Posterior cingulate gyrus (tissue), 11 donors: ENCODE results near the gene FMO2.
A peak's percentile ranks its signal among the peaks of the same experiment; 100 is the strongest.

Source experiments
- DNase-seq, 10 donors: peaks; one replicate each; pipeline versions ENCODE4 v3.0.0 to v3.0.0-alpha.2; 2020 to 2021; ENCODE audit warnings: mixed read lengths in 3 of 10
- intact Hi-C: fragments of 100-400 bp; cut with DNase I; formaldehyde crosslinking; loops from one replicate; pipeline ENCODE4 v1.15.1; 2023

FMO2 gene

DNA sequence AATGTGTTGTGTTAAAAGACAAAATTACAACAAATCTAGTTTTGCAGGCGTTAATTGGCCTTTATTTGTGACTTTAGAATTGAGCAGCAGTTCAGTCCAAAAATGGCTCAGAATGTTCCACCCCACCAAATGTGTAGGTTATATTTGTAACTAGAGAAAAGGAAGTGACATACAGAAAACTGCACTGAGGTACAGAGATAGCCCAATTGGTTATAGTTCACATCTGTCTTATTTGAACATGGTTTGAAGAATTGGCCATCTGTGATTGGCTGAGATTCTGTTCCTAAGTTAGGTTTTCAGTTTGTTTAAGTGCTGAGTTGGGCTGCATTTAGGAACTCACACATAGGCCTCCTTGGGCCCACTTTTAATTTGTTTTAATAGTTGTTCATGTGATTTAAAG lies 12.0 kb upstream of the FMO2 start:
- no peak for DNase-seq
- intact Hi-C loops, result no loop called here

DNA sequence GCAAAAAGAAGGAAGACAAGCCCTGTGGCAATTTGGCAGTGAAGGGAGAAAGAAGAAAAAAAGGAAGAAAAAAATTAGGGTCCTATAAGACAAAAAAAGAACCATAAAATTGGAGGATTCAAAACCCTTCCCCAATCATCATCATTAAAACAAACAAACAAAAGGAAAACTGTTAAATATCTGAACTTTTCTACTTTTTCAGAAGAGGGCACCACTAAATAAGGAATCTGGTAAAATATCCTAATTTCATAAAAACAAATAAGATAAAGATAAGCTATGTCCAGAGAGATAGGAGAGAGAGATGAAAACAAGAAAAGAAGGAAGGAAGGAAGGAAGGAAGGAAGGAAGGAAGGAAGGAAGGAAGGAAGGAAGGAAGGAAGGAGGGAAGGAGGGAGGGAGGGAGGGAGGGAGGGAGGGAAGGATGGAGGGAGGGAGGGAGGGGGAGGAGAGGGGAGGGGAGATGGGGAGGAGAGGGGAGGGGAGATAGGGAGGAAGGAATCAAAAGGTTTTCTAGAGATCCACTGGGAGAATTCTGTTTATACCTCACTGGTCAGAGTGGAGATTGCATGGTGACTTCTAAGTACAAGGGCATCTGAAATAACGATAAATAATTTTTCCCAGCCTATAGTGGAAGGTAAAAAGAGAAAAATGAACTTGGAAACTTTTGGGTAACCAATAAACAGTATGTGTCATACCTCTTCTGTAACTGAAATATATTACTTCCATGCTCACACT lies 10.4 kb upstream of the FMO2 start:
- DNase-seq, result no peak
- intact Hi-C loops, result no loop called here

GRCh38 chr1:171177261-171177660 lies 7.8 kb upstream of the FMO2 start:
- DNase-seq, result no peak
- intact Hi-C loops, result no loop called here

GRCh38 chr1:171179318-171180227 lies 5.5 kb upstream of the FMO2 start:
- no peak for DNase-seq
- intact Hi-C loops, result no loop called here

DNA sequence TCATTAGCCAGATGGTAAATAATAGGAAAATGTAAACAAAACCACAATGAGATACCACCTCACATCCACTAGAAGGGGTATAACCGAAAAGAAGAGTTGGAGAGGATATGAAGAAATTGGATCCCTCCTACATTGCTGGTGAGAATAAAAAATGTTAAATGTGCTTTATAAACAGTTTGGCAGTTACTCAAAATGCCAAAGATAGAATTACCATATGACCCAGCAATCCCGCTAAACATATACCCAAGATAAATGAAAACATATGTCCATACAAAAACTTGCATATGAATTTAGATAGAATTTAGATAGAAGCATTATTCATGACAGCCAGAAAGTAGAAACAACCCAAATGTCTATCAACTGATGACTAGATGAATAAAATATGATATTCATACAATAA lies 4.4 kb upstream of the FMO2 start:
- intact Hi-C loops, result no loop called here
- no peak for DNase-seq

DNA sequence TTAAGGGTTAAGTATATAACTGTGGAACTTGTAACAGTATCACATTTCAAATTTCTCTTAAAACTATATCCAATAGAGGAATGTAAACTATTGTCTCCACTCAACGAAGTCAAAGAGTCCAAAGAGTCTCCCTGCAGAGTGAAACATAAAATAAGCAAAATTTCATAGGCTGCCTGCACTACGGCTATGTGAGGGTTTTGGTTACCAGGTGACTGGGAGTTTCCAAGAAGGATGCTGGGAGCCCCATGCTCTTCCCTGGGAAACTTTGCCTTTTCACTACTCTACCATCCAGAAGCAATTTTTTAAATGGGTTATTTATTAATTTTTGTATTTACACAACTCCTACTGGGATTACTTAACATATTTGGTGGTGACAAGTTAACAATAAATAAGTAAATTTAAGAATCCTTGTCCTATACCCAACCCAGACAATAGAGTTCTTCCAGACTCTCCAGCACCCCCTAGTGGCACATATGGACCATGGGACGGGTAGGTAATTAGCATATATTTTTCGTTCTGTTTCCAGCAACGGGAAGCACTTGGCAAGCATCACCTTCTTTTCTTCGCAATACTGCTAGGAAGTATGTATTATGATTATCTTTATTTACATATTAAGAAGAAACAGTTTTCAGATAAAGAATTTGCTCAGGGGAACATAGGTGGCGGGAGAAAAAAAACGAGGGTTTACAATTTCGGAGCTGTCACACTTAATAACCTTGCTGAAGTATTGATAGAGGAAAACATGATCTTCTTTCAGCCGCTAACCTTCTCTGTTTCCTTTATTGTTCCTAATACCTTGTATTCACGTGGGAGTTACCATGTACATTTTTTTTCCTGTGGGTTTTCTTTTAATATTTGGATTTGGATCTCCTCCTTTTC lies 3.5 kb downstream of the FMO2 start:
- intact Hi-C loops, result no loop called here
- peak in 4 of 10 donors; percentile 9 to 36 (median 20) for DNase-seq

DNA sequence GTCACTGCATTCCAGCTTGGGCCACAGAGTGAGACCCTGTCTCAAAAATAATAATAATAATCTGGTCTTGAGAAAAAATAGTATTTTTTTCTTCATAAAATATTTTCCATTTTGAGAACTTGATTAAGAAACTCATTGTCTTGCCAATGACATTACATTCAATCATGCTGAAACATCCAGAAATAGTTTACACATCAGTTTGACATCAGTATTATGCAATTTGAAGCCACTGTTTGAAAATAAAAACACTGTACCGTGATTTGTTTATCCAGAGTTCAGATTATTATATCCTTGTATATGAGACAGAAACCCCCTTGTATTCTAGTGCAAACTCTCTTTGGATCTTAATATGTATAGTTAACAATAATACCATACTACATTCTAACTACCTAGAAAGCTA lies 6.9 kb downstream of the FMO2 start:
- intact Hi-C loops, result no loop called here
- DNase-seq, result no peak

DNA sequence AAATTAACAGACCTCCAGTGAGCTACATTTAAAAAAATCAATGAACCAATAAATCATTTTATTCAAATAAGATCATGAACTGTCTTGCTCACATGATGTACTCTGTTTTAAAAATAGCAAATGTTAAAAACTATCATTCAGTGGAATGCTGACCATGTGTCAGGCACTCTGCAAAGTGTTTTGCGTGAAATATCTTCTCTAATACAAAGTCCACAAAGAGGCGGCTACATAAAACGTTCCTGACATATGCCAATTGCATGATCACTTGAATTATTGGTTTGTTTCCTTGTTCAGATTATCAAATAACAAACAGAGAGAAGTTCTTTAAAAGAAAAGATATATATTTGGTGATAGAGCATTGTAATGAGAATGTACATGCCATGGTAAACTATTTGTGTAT lies 10.7 kb downstream of the FMO2 start:
- intact Hi-C loops, result no loop called here
- no peak for DNase-seq

DNA sequence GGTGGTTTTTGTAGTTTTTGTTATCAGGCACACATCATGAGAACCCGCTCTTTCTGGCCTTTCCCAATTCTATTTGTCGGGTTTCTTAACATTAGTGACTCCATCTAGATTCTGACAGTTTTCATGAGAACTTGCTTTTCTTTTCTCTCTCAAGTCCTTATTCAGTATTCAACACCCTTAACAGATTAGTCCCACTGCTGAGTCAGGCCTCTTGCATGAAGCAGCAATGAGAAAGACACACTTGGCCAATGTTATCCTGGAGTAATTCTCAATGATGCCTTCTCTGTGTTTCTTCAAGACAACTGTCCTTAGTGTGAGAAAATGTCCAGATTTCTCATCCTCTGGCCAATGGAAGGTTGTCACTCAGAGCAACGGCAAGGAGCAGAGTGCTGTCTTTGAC lies 11.3 kb downstream of the FMO2 start:
- intact Hi-C loops, result no loop called here
- no peak for DNase-seq

DNA sequence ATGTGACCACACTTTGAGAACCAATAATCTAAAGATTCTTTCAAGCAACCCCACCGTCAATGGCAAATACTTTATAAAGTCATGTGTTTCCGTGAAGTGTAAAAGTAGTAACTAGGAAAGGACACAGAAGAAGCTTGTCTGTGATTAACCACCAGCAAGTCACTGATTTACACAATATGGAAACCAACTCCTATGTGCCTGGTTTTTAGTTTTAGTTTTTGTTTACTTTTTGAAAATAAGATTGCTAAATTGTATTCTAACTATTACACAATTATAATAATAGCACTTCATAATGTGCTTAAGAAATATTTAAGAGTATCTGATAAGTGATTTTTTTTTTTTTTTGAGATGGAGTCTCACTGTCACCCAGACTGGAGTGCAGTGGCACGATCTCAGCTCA lies 13.0 kb downstream of the FMO2 start:
- intact Hi-C loops, result no loop called here
- no peak for DNase-seq

DNA sequence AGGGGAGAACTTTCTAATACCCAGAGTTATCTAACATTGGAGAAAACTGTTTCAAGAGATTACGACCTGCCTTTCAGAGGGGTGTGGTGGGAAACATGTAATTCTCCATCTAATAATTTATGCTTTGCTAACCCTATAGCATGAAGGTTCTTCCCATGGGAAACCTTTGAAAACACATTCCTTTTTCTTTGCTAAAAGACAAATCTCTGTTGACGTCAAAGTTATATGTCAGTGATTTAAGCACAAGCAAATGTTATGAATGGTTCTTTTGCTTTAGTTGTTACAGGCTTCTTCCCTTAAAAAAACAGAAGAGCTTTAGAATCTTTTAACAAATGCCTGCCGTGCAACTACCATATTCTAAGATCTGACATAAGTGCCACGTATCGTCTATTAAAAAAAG lies 19.2 kb downstream of the FMO2 start:
- intact Hi-C loops, result no loop called here
- DNase-seq, result no peak

GRCh38 chr1:171206204-171206977 lies 21.3 kb downstream of the FMO2 start:
- no peak for DNase-seq
- intact Hi-C loops, result no loop called here

DNA sequence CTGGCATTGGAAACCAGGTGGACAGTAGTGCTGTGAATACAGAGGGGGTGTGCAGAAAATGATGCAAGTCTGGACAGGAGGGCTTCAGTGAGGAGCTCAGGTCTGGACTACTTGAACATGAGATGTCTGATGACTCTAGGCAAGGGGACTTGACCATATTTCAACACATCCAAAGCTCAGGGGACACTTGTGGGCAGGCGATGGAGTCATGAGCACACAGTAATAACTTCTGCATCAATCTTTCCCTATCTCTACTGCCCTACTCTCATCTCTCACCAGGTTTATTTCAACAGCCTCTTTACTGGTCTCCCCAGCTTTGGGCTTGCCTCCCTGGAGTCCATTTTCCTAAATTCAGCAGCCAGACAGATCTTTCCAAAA lies 21.9 kb downstream of the FMO2 start:
- DNase-seq, result no peak
- intact Hi-C loops, result no loop called here

- DNase-seq, result no peak
- intact Hi-C loops, result no loop called here
These were observed 22.3 kb downstream of the FMO2 start for GRCh38 chr1:171207377-171207776.

DNA sequence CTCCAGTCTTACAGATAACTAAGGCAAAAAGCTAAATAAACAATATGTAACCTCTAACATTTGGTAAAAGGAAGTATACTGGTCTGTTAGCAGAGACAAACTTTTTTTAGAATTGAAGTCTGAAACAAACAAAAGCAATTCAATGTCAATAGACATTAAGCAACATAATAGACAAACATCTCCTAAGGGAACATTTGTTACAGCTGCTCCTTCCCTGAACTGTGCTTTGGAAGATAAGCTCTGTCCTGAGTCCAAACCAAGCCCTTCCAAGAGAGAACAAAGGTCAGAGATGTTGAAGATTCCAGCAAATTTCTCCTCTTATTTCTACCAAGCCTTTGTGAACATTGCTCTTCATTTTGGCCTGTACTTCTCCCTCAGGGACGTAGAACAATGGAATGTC lies 25.3 kb downstream of the FMO2 start:
- DNase-seq, result no peak
- intact Hi-C loops, result no loop called here

GRCh38 chr1:171212607-171213351 lies 27.7 kb downstream of the FMO2 start:
- intact Hi-C loops, result no loop called here
- DNase-seq, result no peak

GRCh38 chr1:171213559-171214454 lies 28.7 kb downstream of the FMO2 start:
- intact Hi-C loops, result no loop called here
- peak in 1 of 10 donors; percentile 21 for DNase-seq

DNA sequence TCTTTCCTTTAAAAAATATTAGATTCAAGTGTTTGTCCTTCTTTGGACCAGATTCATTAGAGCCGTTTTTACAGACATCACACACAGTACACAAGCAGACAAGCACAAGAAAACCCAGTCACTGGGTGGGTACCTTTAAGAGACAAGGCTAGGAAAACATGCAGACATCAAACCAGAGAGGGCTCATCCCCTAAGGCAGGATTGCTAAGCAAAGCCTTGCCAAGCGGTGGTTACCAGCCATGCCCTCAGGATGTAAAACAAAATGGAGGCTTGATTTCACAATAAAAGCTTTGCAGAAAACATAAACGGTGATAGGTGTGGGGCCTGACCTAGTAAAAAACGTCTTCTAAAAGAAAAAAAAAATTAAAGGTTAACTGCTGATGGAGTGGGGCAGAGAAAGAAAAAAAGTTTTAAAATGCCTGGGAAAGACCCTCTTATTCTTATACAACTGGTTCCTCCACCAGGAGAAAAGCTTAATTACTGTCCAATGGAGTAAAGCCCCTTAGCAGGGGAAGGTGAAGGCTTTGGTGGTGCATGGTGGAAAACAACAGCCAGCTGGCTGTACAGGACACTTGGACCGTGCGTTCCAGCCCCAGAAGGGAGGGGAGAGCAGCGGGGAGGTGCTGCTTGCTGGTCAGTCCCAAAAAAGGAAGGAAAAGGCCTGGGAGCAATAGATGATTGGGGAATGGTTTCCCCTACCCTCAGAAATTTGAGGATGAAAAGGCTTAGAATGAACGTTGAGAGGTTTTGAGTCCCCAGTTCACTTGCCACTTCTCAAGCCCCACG lies 32.8 kb downstream of the FMO2 start:
- DNase-seq, result peak in 1 of 10 donors; percentile 66
- intact Hi-C loops, result no loop called here
